ENCODE data around the gene LIPG.
"Not testable (repeated sequence)": the region's sequence is repeated elsewhere in the genome, so short reads cannot be mapped to it uniquely, and the experiment has no call there.

LIPG gene

GRCh38 chr18:49573835-49574234 lies 12.0 kb downstream of the LIPG start:
- Histone ChIP-seq H2AFZ (ENCODE audit: low read depth, low read length, severe bottlenecking) (no peak overlapping the region), H3K4me2 (ENCODE audit: low read depth, low read length, poor library complexity, severe bottlenecking) (no peak overlapping the region), H3K9me2 (replicated peaks; ENCODE audit: insufficient read depth, low read length) (no peaks in the 10 kb centered on the region), H3K36me3 (ENCODE audit: low read length) (no peaks in the 10 kb centered on the region), H3K27ac (ENCODE audit: low read depth, low read length) (no peak overlapping the region), H3K4me3 (ENCODE audit: insufficient read depth, low read length, poor library complexity, severe bottlenecking) (no peak overlapping the region), H3K9me3 (ENCODE audit: insufficient read depth, low read length) (no peaks in the 10 kb centered on the region), H3F3A (ENCODE audit: insufficient read depth) (no peaks in the 10 kb centered on the region), H3K27me3 (ENCODE audit: low read length) (no peaks in the 10 kb centered on the region), H3K79me2 (ENCODE audit: insufficient read depth, low read length) (no peaks in the 10 kb centered on the region), H3K9ac (ENCODE audit: low read length) (no peak overlapping the region), H4K20me1 (ENCODE audit: low read depth, low read length) (no peaks in the 10 kb centered on the region)
- TF ChIP-seq, protein P1, sequence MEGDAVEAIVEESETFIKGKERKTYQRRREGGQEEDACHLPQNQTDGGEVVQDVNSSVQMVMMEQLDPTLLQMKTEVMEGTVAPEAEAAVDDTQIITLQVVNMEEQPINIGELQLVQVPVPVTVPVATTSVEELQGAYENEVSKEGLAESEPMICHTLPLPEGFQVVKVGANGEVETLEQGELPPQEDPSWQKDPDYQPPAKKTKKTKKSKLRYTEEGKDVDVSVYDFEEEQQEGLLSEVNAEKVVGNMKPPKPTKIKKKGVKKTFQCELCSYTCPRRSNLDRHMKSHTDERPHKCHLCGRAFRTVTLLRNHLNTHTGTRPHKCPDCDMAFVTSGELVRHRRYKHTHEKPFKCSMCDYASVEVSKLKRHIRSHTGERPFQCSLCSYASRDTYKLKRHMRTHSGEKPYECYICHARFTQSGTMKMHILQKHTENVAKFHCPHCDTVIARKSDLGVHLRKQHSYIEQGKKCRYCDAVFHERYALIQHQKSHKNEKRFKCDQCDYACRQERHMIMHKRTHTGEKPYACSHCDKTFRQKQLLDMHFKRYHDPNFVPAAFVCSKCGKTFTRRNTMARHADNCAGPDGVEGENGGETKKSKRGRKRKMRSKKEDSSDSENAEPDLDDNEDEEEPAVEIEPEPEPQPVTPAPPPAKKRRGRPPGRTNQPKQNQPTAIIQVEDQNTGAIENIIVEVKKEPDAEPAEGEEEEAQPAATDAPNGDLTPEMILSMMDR (IDR thresholded peaks at IDR 0.05; ENCODE audit: insufficient read depth, low read length, poor library complexity, severe bottlenecking): no peak
- TF ChIP-seq EZH2phosphoT487 (conservative IDR thresholded peaks at IDR 0.05; ENCODE audit: low read length): no peak

- H2AFZ ChIP-seq (ENCODE audit: low read depth, low read length, severe bottlenecking); H3F3A ChIP-seq (ENCODE audit: insufficient read depth); H3K36me3 ChIP-seq (ENCODE audit: low read length); H3K27me3 ChIP-seq (ENCODE audit: low read length); H3K9ac ChIP-seq (ENCODE audit: low read length); H3K27ac ChIP-seq (ENCODE audit: low read depth, low read length); H3K79me2 ChIP-seq (ENCODE audit: insufficient read depth, low read length); H3K9me2 ChIP-seq (replicated peaks; ENCODE audit: insufficient read depth, low read length); H3K4me3 ChIP-seq (ENCODE audit: insufficient read depth, low read length, poor library complexity, severe bottlenecking); H4K20me1 ChIP-seq (ENCODE audit: low read depth, low read length); H3K9me3 ChIP-seq (ENCODE audit: insufficient read depth, low read length); H3K4me2 ChIP-seq (ENCODE audit: low read depth, low read length, poor library complexity, severe bottlenecking): not testable (repeated sequence)
Measured at GRCh38 chr18:49579041-49579440, 17.2 kb downstream of the LIPG start.

DNA sequence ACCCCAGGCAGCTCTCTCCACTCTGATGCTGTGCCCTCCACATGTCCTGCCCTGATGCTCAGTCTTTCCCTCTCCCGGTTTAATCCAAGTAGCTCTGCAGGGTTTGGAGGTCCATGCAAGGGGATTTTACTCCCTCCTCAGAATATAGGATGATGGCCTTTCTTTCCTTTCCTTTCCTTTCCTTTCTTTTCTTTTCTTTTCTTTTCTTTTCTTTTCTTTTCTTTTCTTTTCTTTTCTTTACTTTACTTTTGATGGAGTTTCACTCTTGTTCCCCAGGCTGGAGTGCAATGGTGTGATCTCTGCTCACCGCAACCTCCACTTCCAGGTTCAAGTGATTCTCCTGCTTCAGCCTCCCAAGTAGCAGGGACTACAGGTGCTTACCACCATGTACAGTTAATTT lies 17.7 kb downstream of the LIPG start:
- H4K20me1 ChIP-seq (ENCODE audit: low read depth, low read length); H3K9me3 ChIP-seq (ENCODE audit: insufficient read depth, low read length); H3K4me2 ChIP-seq (ENCODE audit: low read depth, low read length, poor library complexity, severe bottlenecking); H3K9me2 ChIP-seq (replicated peaks; ENCODE audit: insufficient read depth, low read length); H3K36me3 ChIP-seq (ENCODE audit: low read length); H3K27me3 ChIP-seq (ENCODE audit: low read length); H3K9ac ChIP-seq (ENCODE audit: low read length); H3K27ac ChIP-seq (ENCODE audit: low read depth, low read length); H2AFZ ChIP-seq (ENCODE audit: low read depth, low read length, severe bottlenecking); H3F3A ChIP-seq (ENCODE audit: insufficient read depth); H3K4me3 ChIP-seq (ENCODE audit: insufficient read depth, low read length, poor library complexity, severe bottlenecking); H3K79me2 ChIP-seq (ENCODE audit: insufficient read depth, low read length): not testable (repeated sequence)

DNA sequence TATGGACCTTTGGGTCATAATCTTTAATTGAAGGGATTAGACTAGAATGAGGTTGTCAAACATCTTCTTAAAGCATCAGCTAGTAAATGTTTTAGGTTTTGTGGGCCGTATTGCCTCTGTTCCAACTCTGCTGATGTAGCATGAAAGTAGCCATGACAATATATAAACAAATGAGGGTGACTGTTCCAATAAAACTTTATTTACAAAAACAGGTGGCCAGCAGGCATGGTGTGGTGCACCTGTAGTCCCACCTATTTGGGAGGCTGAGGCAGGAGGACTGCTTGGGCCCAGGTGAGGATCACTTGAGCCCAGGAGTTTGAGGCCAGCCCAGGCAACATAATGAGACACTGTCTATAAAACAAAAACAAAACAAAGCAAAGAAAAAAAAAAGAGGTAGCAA lies 18.4 kb downstream of the LIPG start:
- Histone ChIP-seq H3K9me2 (replicated peaks; ENCODE audit: insufficient read depth, low read length) (no peaks in the 10 kb centered on the region), H3K4me2 (ENCODE audit: low read depth, low read length, poor library complexity, severe bottlenecking) (no peak overlapping the region), H3K9ac (ENCODE audit: low read length) (no peak overlapping the region), H2AFZ (ENCODE audit: low read depth, low read length, severe bottlenecking) (no peak overlapping the region), H3F3A (ENCODE audit: insufficient read depth) (no peaks in the 10 kb centered on the region), H3K4me3 (ENCODE audit: insufficient read depth, low read length, poor library complexity, severe bottlenecking) (no peak overlapping the region), H3K36me3 (ENCODE audit: low read length) (no peaks in the 10 kb centered on the region), H3K27ac (ENCODE audit: low read depth, low read length) (no peak overlapping the region), H4K20me1 (ENCODE audit: low read depth, low read length) (no peaks in the 10 kb centered on the region), H3K79me2 (ENCODE audit: insufficient read depth, low read length) (no peaks in the 10 kb centered on the region), H3K27me3 (ENCODE audit: low read length) (no peaks in the 10 kb centered on the region), H3K9me3 (ENCODE audit: insufficient read depth, low read length) (no peaks in the 10 kb centered on the region)
- TF ChIP-seq, protein P1 (IDR thresholded peaks at IDR 0.05; ENCODE audit: insufficient read depth, low read length, poor library complexity, severe bottlenecking): no peak
- no peak for TF ChIP-seq EZH2phosphoT487 (conservative IDR thresholded peaks at IDR 0.05; ENCODE audit: low read length)
